ENCODE measurements around the gene PALLD.

The PALLD gene

GRCh38 chr4:168812806-168813205 is 316.0 kb downstream of the PALLD start:
- Mint-ChIP-seq H3K9me3 (no peaks in the 10 kb centered on the region), H3K4me3 (no peak overlapping the region), H3K36me3 (ENCODE audit: low read depth) (peaks cover 2% of the 10 kb centered on the region), H3K27me3 (ENCODE audit: low read depth) (peaks cover 46% of the 10 kb centered on the region), H3K27ac (no peak overlapping the region), H3K4me1 (ENCODE audit: low read depth) (peaks cover 10% of the 10 kb centered on the region)

GRCh38 chr4:168813890-168814289 is 317.0 kb downstream of the PALLD start:
- H3K9me3 Mint-ChIP-seq = no peaks in the 10 kb centered on the region
- H3K36me3 Mint-ChIP-seq (ENCODE audit: low read depth) = peaks cover 2% of the 10 kb centered on the region
- peaks cover 10% of the 10 kb centered on the region for H3K4me1 Mint-ChIP-seq (ENCODE audit: low read depth)
- H3K4me3 Mint-ChIP-seq = no peak overlapping the region
- no peak overlapping the region for H3K27ac Mint-ChIP-seq
- H3K27me3 Mint-ChIP-seq (ENCODE audit: low read depth) = peaks cover 55% of the 10 kb centered on the region

GRCh38 chr4:168815379-168816345 is 318.8 kb downstream of the PALLD start:
- peaks cover 63% of the 10 kb centered on the region for H3K27me3 Mint-ChIP-seq (ENCODE audit: low read depth)

GRCh38 chr4:168817370-168817769 is 320.5 kb downstream of the PALLD start:
- H3K4me3 Mint-ChIP-seq = no peak overlapping the region
- no peak overlapping the region for H3K27ac Mint-ChIP-seq
- no peaks in the 10 kb centered on the region for H3K9me3 Mint-ChIP-seq
- peaks cover 56% of the 10 kb centered on the region for H3K27me3 Mint-ChIP-seq (ENCODE audit: low read depth)
- peaks cover 10% of the 10 kb centered on the region for H3K4me1 Mint-ChIP-seq (ENCODE audit: low read depth)
- peaks cover 2% of the 10 kb centered on the region for H3K36me3 Mint-ChIP-seq (ENCODE audit: low read depth)

More at GRCh38 chr4:168815379-168816345, 318.8 kb downstream of the PALLD start:
- Mint-ChIP-seq H3K4me3 (no peak overlapping the region), H3K27ac (no peak overlapping the region), H3K36me3 (ENCODE audit: low read depth) (peaks cover 2% of the 10 kb centered on the region), H3K4me1 (ENCODE audit: low read depth) (peaks cover 10% of the 10 kb centered on the region), H3K9me3 (no peaks in the 10 kb centered on the region)

GRCh38 chr4:168822481-168822880 is 325.6 kb downstream of the PALLD start:
- Mint-ChIP-seq H3K27ac (no peak overlapping the region), H3K9me3 (no peaks in the 10 kb centered on the region), H3K4me3 (no peak overlapping the region), H3K27me3 (ENCODE audit: low read depth) (peaks cover 26% of the 10 kb centered on the region), H3K4me1 (ENCODE audit: low read depth) (peaks cover under 1% of the 10 kb centered on the region), H3K36me3 (ENCODE audit: low read depth) (no peaks in the 10 kb centered on the region)

- H3K9me3 Mint-ChIP-seq = no peaks in the 10 kb centered on the region
- no peak overlapping the region for H3K4me3 Mint-ChIP-seq
These were observed 329.1 kb downstream of the PALLD start for GRCh38 chr4:168825975-168826374.

GRCh38 chr4:168826620-168827019 is 329.8 kb downstream of the PALLD start:
- no peak overlapping the region for H3K27ac Mint-ChIP-seq
- no peaks in the 10 kb centered on the region for H3K36me3 Mint-ChIP-seq (ENCODE audit: low read depth)
- peaks cover 26% of the 10 kb centered on the region for H3K27me3 Mint-ChIP-seq (ENCODE audit: low read depth)
- no peak overlapping the region for H3K4me3 Mint-ChIP-seq
- H3K9me3 Mint-ChIP-seq = no peaks in the 10 kb centered on the region
- peaks cover 6% of the 10 kb centered on the region for H3K4me1 Mint-ChIP-seq (ENCODE audit: low read depth)

More at GRCh38 chr4:168825975-168826374, 329.1 kb downstream of the PALLD start:
- H3K4me1 Mint-ChIP-seq (ENCODE audit: low read depth) = peaks cover 2% of the 10 kb centered on the region
- H3K36me3 Mint-ChIP-seq (ENCODE audit: low read depth) = no peaks in the 10 kb centered on the region
- H3K27me3 Mint-ChIP-seq (ENCODE audit: low read depth) = peaks cover 20% of the 10 kb centered on the region
- no peak overlapping the region for H3K27ac Mint-ChIP-seq

- Mint-ChIP-seq H3K36me3 (ENCODE audit: low read depth) (no peaks in the 10 kb centered on the region), H3K4me3 (peak overlapping the region; percentile 73), H3K9me3 (no peaks in the 10 kb centered on the region), H3K4me1 (ENCODE audit: low read depth) (peaks cover 7% of the 10 kb centered on the region), H3K27ac (peak overlapping the region; percentile 43), H3K27me3 (ENCODE audit: low read depth) (peaks cover 51% of the 10 kb centered on the region)
These were observed 334.1 kb downstream of the PALLD start for GRCh38 chr4:168830777-168831512.

GRCh38 chr4:168831585-168831918 is 334.7 kb downstream of the PALLD start:
- H3K27ac Mint-ChIP-seq = peak overlapping the region; percentile 43
- peaks cover 11% of the 10 kb centered on the region for H3K4me1 Mint-ChIP-seq (ENCODE audit: low read depth)
- H3K36me3 Mint-ChIP-seq (ENCODE audit: low read depth) = no peaks in the 10 kb centered on the region
- no peaks in the 10 kb centered on the region for H3K9me3 Mint-ChIP-seq
- peak overlapping the region; percentile 73 for H3K4me3 Mint-ChIP-seq
- peaks cover 51% of the 10 kb centered on the region for H3K27me3 Mint-ChIP-seq (ENCODE audit: low read depth)

- Mint-ChIP-seq H3K36me3 (ENCODE audit: low read depth) (no peaks in the 10 kb centered on the region), H3K4me1 (ENCODE audit: low read depth) (peaks cover 14% of the 10 kb centered on the region), H3K27me3 (ENCODE audit: low read depth) (peaks cover 51% of the 10 kb centered on the region), H3K9me3 (no peaks in the 10 kb centered on the region), H3K27ac (peak overlapping the region; percentile 43), H3K4me3 (peak overlapping the region; percentile 73)
These were observed 335.3 kb downstream of the PALLD start for GRCh38 chr4:168831919-168832762.

GRCh38 chr4:168832763-168833575 is 336.1 kb downstream of the PALLD start:
- Mint-ChIP-seq H3K4me3 (peak overlapping the region; percentile 73), H3K36me3 (ENCODE audit: low read depth) (no peaks in the 10 kb centered on the region), H3K9me3 (no peaks in the 10 kb centered on the region), H3K27me3 (ENCODE audit: low read depth) (peaks cover 54% of the 10 kb centered on the region), H3K4me1 (ENCODE audit: low read depth) (peaks cover 14% of the 10 kb centered on the region), H3K27ac (peak overlapping the region; percentile 36)

- Mint-ChIP-seq H3K36me3 (ENCODE audit: low read depth) (no peaks in the 10 kb centered on the region), H3K27me3 (ENCODE audit: low read depth) (peaks cover 54% of the 10 kb centered on the region), H3K27ac (no peak overlapping the region), H3K4me3 (no peak overlapping the region), H3K9me3 (no peaks in the 10 kb centered on the region), H3K4me1 (ENCODE audit: low read depth) (peaks cover 16% of the 10 kb centered on the region)
These were observed 337.0 kb downstream of the PALLD start for GRCh38 chr4:168833881-168834280.

- Mint-ChIP-seq H3K9me3 (no peaks in the 10 kb centered on the region), H3K27me3 (ENCODE audit: low read depth) (peaks cover 44% of the 10 kb centered on the region), H3K4me1 (ENCODE audit: low read depth) (peaks cover 22% of the 10 kb centered on the region), H3K27ac (no peak overlapping the region), H3K4me3 (no peak overlapping the region), H3K36me3 (ENCODE audit: low read depth) (no peaks in the 10 kb centered on the region)
These were observed 339.1 kb downstream of the PALLD start for GRCh38 chr4:168835880-168836454.
